HCT116 (cell line): ENCODE measurements around the gene RELCH. TPM values are rescaled to one million over a fixed set of nuclear protein-coding genes. Genes with fewer than 3 reads are reported as not detected.

Experiments used
- ATAC-seq: fragments of 200-7000 bp; cut with Tn5 transposase; 2 replicates; pipeline ENCODE4 v1.9.1; 2020; ENCODE audit warnings: mild to moderate bottlenecking, moderate library complexity
- BruUV-seq: library from RNA; stranded (reverse); fragments of 400-500 nt; replicated peaks from 2 replicates; lab custom pipeline; 2021; lab: Mats Ljungman, UMichigan
- CTCF ChIA-PET: fragments of 300-600 bp; sonication (Branson Sonifier 250); formaldehyde crosslinking; loops from one replicate; lab custom pipeline; 2021; ENCODE audit warnings: antibody characterized with exemption; lab: Charles Lee
- POLR2A ChIA-PET: fragments of 300-600, 350-600 bp; sonication (Branson Sonifier 250); formaldehyde crosslinking; loops from one replicate; lab custom pipeline; 2021; ENCODE audit warnings: antibody characterized with exemption; lab: Charles Lee
- RAD21 ChIA-PET, 2 experiments: fragments of 300-600 bp; sonication (Branson Sonifier 250); formaldehyde crosslinking; loops; one replicate each; lab custom pipeline; 2023; ENCODE audit warnings: low total read pairs in 2 of 2; ENCODE audit not compliant: uncharacterized antibody in 2 of 2, unreplicated experiment in 2 of 2, low non-redundant PET in 1 of 2; lab: Charles Lee
- DNase-seq: peaks from one replicate; pipeline ENCODE4 v3.0.0-alpha.2; 2010; ENCODE audit warnings: low read depth, low spot score
- H2AFZ ChIP-seq: fragments of 200-600 bp; shearing (Covaris generic), sonication (generic); 2 replicates; pipeline ENCODE4 v1.6.1; 2017; ENCODE audit warnings: low read depth, mixed run types, mixed read lengths, antibody characterized with exemption, low read length; ENCODE audit not compliant: poor library complexity, severe bottlenecking
- H3K27ac ChIP-seq: 2 replicates; pipeline ENCODE4 v1.5.1; 2012; ENCODE audit warnings: low read depth, low read length
- H3K27me3 ChIP-seq: fragments of 200-600 bp; sonication (generic); 2 replicates; pipeline ENCODE4 v1.6.1; 2016; ENCODE audit warnings: mixed run types, low read length, mixed read lengths; ENCODE audit not compliant: insufficient read depth
- H3K36me3 ChIP-seq, 2 experiments: fragments of 200-500 bp in 1 of 2; fragments of 200-600 bp in 1 of 2; sonication (Bioruptor generic) in 1 of 2; sonication (generic) in 1 of 2; 2 replicates each; pipeline versions ENCODE4 v1.5.1 to v1.6.1; 2014 to 2016; ENCODE audit warnings: low read length in 2 of 2, inconsistent platforms in 1 of 2, mixed read lengths in 1 of 2, mixed run types in 1 of 2; ENCODE audit not compliant: insufficient read depth in 2 of 2, control insufficient read depth in 1 of 2
- H3K4me1 ChIP-seq, 2 experiments: fragments of 200-600 bp in 1 of 2; sonication (generic) in 1 of 2; 2 replicates each; pipeline versions ENCODE4 v1.5.1 to v1.6.1; 2012 to 2017; ENCODE audit warnings: low read length in 2 of 2, inconsistent platforms in 1 of 2, mild to moderate bottlenecking in 1 of 2, mixed read lengths in 1 of 2, mixed run types in 1 of 2, moderate library complexity in 1 of 2; ENCODE audit not compliant: insufficient read depth in 2 of 2, control insufficient read depth in 1 of 2
- H3K4me2 ChIP-seq: fragments of 200-600 bp; sonication (generic); 2 replicates; pipeline ENCODE4 v1.6.1; 2017; ENCODE audit warnings: mixed run types, low read length, mixed read lengths
- H3K4me3 ChIP-seq, 2 experiments: fragments of 200-600 bp in 1 of 2; sonication (generic) in 1 of 2; replicated peaks in 1 of 2; 2 replicates each; pipeline ENCODE4 v1.5.1; 2011 to 2016; ENCODE audit warnings: low read length in 2 of 2, control low read depth in 1 of 2, low read depth in 1 of 2, mild to moderate bottlenecking in 1 of 2, mixed read lengths in 1 of 2, mixed run types in 1 of 2
- H3K79me2 ChIP-seq: fragments of 200-600 bp; sonication (generic); 2 replicates; pipeline ENCODE4 v1.6.1; 2017; ENCODE audit warnings: mild to moderate bottlenecking, mixed run types, low read length, moderate library complexity, mixed read lengths; ENCODE audit not compliant: insufficient read depth
- H3K9ac ChIP-seq: fragments of 200-600 bp; sonication (generic); 2 replicates; pipeline ENCODE4 v1.6.1; 2016; ENCODE audit warnings: low read length, mixed read lengths
- H3K9me2 ChIP-seq: fragments of 200-600 bp; sonication (generic), shearing (Covaris generic); 2 replicates; pipeline ENCODE4 v1.6.1; 2017; ENCODE audit warnings: mixed run types, mild to moderate bottlenecking, moderate library complexity; ENCODE audit not compliant: insufficient read depth
- H3K9me3 ChIP-seq, 2 experiments: fragments of 200-500 bp in 1 of 2; fragments of 200-600 bp in 1 of 2; sonication (Bioruptor generic) in 1 of 2; sonication (generic) in 1 of 2; 2 replicates each; pipeline ENCODE4 v1.6.1; 2014 to 2017; ENCODE audit warnings: low read length in 2 of 2, mixed read lengths in 2 of 2, inconsistent platforms in 1 of 2, low read depth in 1 of 2, mild to moderate bottlenecking in 1 of 2, mixed run types in 1 of 2, moderate library complexity in 1 of 2; ENCODE audit not compliant: control insufficient read depth in 1 of 2, insufficient read depth in 1 of 2
- H4K20me1 ChIP-seq: fragments of 200-600 bp; sonication (generic), shearing (Covaris generic); 2 replicates; pipeline ENCODE4 v1.6.1; 2017; ENCODE audit warnings: mixed run types, mild to moderate bottlenecking, moderate library complexity; ENCODE audit not compliant: insufficient read depth
- CBX3 ChIP-seq: IDR thresholded peaks from 2 replicates; pipeline ENCODE4 v1.6.1; 2012; ENCODE audit warnings: low read depth
- CEBPB ChIP-seq: IDR thresholded peaks from 2 replicates; pipeline ENCODE4 v1.6.1; 2012; ENCODE audit warnings: low read depth
- ELF1 ChIP-seq: IDR thresholded peaks from 2 replicates; pipeline ENCODE4 v1.6.1; 2012; ENCODE audit warnings: low read depth, borderline replicate concordance
- EZH2 ChIP-seq: fragments of 200-600 bp; sonication (generic); IDR thresholded peaks from 2 replicates; pipeline ENCODE4 v1.6.1; 2017; ENCODE audit warnings: antibody characterized with exemption, mixed run types
- EZH2phosphoT487 ChIP-seq: fragments of 200-600 bp; IDR thresholded peaks from 2 replicates; pipeline ENCODE4 v1.6.1; 2018; ENCODE audit warnings: antibody characterized with exemption, borderline replicate concordance
- MAX ChIP-seq: IDR thresholded peaks from 2 replicates; pipeline ENCODE4 v1.6.1; 2012
- POLR2AphosphoS5 ChIP-seq: IDR thresholded peaks from 2 replicates; pipeline ENCODE4 v1.6.1; 2011; ENCODE audit warnings: mild to moderate bottlenecking, low read depth, low read length, moderate library complexity
- RAD21 ChIP-seq: IDR thresholded peaks from 2 replicates; pipeline ENCODE4 v1.6.1; 2012; ENCODE audit warnings: low read depth, mild to moderate bottlenecking
- SIN3A ChIP-seq: IDR thresholded peaks from 2 replicates; pipeline ENCODE4 v1.6.1; 2012; ENCODE audit warnings: low read depth
- SP1 ChIP-seq: IDR thresholded peaks from 2 replicates; pipeline ENCODE4 v1.6.1; 2012; ENCODE audit warnings: low read depth
- SRF ChIP-seq: IDR thresholded peaks from 2 replicates; pipeline ENCODE4 v1.6.1; 2012; ENCODE audit warnings: low read depth
- TCF7L2 ChIP-seq: IDR thresholded peaks from 2 replicates; pipeline ENCODE4 v1.7.0; 2011; ENCODE audit warnings: borderline replicate concordance, inconsistent platforms; ENCODE audit not compliant: insufficient read depth, insufficient read length; ENCODE audit errors: extremely low read depth
- YY1 ChIP-seq: IDR thresholded peaks from 2 replicates; pipeline ENCODE4 v1.6.1; 2011; ENCODE audit warnings: low read length, low read depth, moderate library complexity, mild to moderate bottlenecking; ENCODE audit not compliant: insufficient replicate concordance; ENCODE audit errors: extremely low read depth
- ZBTB33 ChIP-seq: IDR thresholded peaks from 2 replicates; pipeline ENCODE4 v1.6.1; 2011; ENCODE audit warnings: mild to moderate bottlenecking, low read length, moderate library complexity; ENCODE audit not compliant: insufficient replicate concordance; ENCODE audit errors: extremely low read depth
- ZFX ChIP-seq: fragments of 450-650 bp; IDR thresholded peaks from 2 replicates; pipeline ENCODE4 v1.6.1; 2017
- ZNF274 ChIP-seq: fragments of 200-500 bp; sonication (Bioruptor generic); IDR thresholded peaks from 2 replicates; pipeline ENCODE4 v1.6.1; 2014; ENCODE audit warnings: mild to moderate bottlenecking, low read depth, low read length, inconsistent platforms
- intact Hi-C: fragments of 100-400 bp; cut with micrococcal nuclease; formaldehyde crosslinking; loops from 2 replicates; pipeline ENCODE4 v1.10.0; 2022
- total RNA-seq: library from RNA; stranded (reverse); gene quantifications from one replicate; pipeline ENCODE4 v1.2.1, GENCODE V29; 2021; ENCODE audit not compliant: unreplicated experiment
- TF ChIP-seq, protein P1 (sequence below), 3 experiments: fragments of 200-600 bp in 1 of 3; sonication (generic) in 1 of 3; IDR thresholded peaks in 2 of 3; conservative IDR thresholded peaks in 1 of 3; 2 replicates each; pipeline ENCODE4 v1.5.1; 2012 to 2017; ENCODE audit warnings: low read depth in 2 of 3, low read length in 2 of 3, antibody characterized with exemption in 1 of 3, borderline replicate concordance in 1 of 3, control low read depth in 1 of 3, mild to moderate bottlenecking in 1 of 3, mixed read lengths in 1 of 3, mixed run types in 1 of 3, moderate library complexity in 1 of 3; ENCODE audit not compliant: insufficient read depth in 1 of 3
- TF ChIP-seq, protein P2 (sequence below): IDR thresholded peaks from 2 replicates; pipeline ENCODE4 v1.6.1; 2012; ENCODE audit warnings: low read depth

RELCH gene
- total RNA-seq, 1 experiment from 2014 or later = 17.4 TPM

DNA sequence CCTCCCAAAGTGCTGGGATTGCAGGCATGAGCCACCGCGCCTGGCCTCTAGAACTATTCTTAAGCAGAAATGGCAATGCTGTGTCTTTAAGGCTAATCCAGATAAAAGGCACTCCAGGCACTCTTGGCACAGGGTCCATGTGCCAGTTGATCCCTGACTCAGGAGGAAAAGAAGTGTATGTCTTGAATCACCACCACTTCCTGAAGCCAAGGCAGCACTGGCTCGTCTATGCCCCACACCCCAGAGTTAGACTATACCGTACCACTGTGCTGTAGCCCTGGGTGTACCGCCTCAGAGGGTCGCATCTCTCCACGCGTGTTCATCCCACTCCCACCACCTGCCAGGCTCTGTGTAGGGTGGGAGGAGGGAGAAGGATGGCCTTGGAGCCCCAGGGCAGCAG, 147.1 kb downstream of the RELCH start:
- Histone ChIP-seq H3K4me1 (peaks cover under 1 to 4% of the 10 kb centered on the region in 2 experiments; a peak in 2 of 4 replicates), H3K4me3 (no peak overlapping the region), H3K27me3 (no peaks in the 10 kb centered on the region), H3K4me2 (no peak overlapping the region), H3K27ac (no peak overlapping the region), H3K9me2 (no peaks in the 10 kb centered on the region), H3K36me3 (no peaks in the 10 kb centered on the region), H3K79me2 (no peaks in the 10 kb centered on the region), H2AFZ (no peak overlapping the region), H3K9ac (no peak overlapping the region), H3K9me3 (no peaks in the 10 kb centered on the region), H4K20me1 (no peaks in the 10 kb centered on the region)
- CTCF ChIA-PET = no interaction called here
- BruUV-seq = no TSS peak
- intact Hi-C loops = no loop called here
- DNase-seq (no peak), ATAC-seq (no peak)
- RAD21 ChIA-PET = no interaction called here
- POLR2A ChIA-PET = no interaction called here
- TF ChIP-seq SIN3A (no peak), POLR2AphosphoS5 (no peak), RAD21 (no peak), SP1 (no peak), SRF (no peak), CBX3 (no peak), CEBPB (no peak), MAX (no peak), EZH2 (no peak), ELF1 (no peak), YY1 (no peak), EZH2phosphoT487 (no peak), ZNF274 (no peak), ZBTB33 (no peak), ZFX (no peak), TCF7L2 (no peak)
- TF ChIP-seq, protein P1, sequence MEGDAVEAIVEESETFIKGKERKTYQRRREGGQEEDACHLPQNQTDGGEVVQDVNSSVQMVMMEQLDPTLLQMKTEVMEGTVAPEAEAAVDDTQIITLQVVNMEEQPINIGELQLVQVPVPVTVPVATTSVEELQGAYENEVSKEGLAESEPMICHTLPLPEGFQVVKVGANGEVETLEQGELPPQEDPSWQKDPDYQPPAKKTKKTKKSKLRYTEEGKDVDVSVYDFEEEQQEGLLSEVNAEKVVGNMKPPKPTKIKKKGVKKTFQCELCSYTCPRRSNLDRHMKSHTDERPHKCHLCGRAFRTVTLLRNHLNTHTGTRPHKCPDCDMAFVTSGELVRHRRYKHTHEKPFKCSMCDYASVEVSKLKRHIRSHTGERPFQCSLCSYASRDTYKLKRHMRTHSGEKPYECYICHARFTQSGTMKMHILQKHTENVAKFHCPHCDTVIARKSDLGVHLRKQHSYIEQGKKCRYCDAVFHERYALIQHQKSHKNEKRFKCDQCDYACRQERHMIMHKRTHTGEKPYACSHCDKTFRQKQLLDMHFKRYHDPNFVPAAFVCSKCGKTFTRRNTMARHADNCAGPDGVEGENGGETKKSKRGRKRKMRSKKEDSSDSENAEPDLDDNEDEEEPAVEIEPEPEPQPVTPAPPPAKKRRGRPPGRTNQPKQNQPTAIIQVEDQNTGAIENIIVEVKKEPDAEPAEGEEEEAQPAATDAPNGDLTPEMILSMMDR (IDR thresholded peaks at IDR 0.05 in 2 of 3, conservative IDR thresholded peaks at IDR 0.05 in 1 of 3; ENCODE audit: borderline replicate concordance in 1 of 3, insufficient read depth in 1 of 3, low read depth in 2 of 3, low read length in 2 of 3) = no peak
- TF ChIP-seq, protein P2, sequence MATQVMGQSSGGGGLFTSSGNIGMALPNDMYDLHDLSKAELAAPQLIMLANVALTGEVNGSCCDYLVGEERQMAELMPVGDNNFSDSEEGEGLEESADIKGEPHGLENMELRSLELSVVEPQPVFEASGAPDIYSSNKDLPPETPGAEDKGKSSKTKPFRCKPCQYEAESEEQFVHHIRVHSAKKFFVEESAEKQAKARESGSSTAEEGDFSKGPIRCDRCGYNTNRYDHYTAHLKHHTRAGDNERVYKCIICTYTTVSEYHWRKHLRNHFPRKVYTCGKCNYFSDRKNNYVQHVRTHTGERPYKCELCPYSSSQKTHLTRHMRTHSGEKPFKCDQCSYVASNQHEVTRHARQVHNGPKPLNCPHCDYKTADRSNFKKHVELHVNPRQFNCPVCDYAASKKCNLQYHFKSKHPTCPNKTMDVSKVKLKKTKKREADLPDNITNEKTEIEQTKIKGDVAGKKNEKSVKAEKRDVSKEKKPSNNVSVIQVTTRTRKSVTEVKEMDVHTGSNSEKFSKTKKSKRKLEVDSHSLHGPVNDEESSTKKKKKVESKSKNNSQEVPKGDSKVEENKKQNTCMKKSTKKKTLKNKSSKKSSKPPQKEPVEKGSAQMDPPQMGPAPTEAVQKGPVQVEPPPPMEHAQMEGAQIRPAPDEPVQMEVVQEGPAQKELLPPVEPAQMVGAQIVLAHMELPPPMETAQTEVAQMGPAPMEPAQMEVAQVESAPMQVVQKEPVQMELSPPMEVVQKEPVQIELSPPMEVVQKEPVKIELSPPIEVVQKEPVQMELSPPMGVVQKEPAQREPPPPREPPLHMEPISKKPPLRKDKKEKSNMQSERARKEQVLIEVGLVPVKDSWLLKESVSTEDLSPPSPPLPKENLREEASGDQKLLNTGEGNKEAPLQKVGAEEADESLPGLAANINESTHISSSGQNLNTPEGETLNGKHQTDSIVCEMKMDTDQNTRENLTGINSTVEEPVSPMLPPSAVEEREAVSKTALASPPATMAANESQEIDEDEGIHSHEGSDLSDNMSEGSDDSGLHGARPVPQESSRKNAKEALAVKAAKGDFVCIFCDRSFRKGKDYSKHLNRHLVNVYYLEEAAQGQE = no peak
